ENCODE measurements around the gene OPCML.
"Not testable (repeated sequence)": the region's sequence is repeated elsewhere in the genome, so short reads cannot be mapped to it uniquely, and the experiment has no call there.

The OPCML gene

DNA sequence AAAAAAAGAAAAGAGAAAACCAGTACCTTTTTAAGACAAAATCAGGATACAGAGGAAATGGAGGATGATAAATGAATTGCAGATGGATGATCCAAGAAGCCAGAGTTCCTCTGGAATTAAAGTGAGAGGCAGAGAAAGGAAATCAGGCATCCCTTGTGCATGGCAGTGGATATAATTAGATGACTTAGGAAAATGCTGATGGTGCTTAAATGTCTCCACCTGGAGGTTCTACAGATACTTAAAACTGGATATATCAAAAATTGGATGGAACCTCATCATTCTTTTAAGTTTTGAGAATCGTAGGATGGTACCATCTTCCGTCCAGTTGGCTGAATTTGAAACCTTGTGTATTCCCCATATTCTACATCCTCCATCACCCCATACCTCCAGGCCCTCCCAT is 1121.9 kb downstream of the OPCML start:
- no peaks in the 10 kb centered on the region for H3K27me3 ChIP-seq (ENCODE audit: control insufficient read depth, insufficient read depth, low read length)
- no peak overlapping the region for H3K9ac ChIP-seq (ENCODE audit: low read depth, low read length)
- H3K4me1 ChIP-seq (ENCODE audit: control insufficient read depth, insufficient read depth, low read length): peaks cover 5% of the 10 kb centered on the region
- H3K36me3 ChIP-seq (ENCODE audit: control insufficient read depth, insufficient read depth, low read length): no peaks in the 10 kb centered on the region
- no peaks in the 10 kb centered on the region for H3K9me3 ChIP-seq (ENCODE audit: control insufficient read depth, insufficient read depth, low read length)
- H3K4me3 ChIP-seq (ENCODE audit: low read depth, low read length): no peak overlapping the region

- H3K4me1 ChIP-seq (ENCODE audit: control insufficient read depth, insufficient read depth, low read length): peaks cover 9% of the 10 kb centered on the region
- no peaks in the 10 kb centered on the region for H3K9me3 ChIP-seq (ENCODE audit: control insufficient read depth, insufficient read depth, low read length)
- H3K9ac ChIP-seq (ENCODE audit: low read depth, low read length): no peak overlapping the region
- H3K4me3 ChIP-seq (ENCODE audit: low read depth, low read length): no peak overlapping the region
- no peaks in the 10 kb centered on the region for H3K27me3 ChIP-seq (ENCODE audit: control insufficient read depth, insufficient read depth, low read length)
- no peaks in the 10 kb centered on the region for H3K36me3 ChIP-seq (ENCODE audit: control insufficient read depth, insufficient read depth, low read length)
Observed at GRCh38 chr11:132409573-132410355, 1122.5 kb downstream of the OPCML start.

- no peaks in the 10 kb centered on the region for H3K9me3 ChIP-seq (ENCODE audit: control insufficient read depth, insufficient read depth, low read length)
- no peaks in the 10 kb centered on the region for H3K27me3 ChIP-seq (ENCODE audit: control insufficient read depth, insufficient read depth, low read length)
- no peak overlapping the region for H3K4me3 ChIP-seq (ENCODE audit: low read depth, low read length)
- H3K9ac ChIP-seq (ENCODE audit: low read depth, low read length): no peak overlapping the region
- H3K36me3 ChIP-seq (ENCODE audit: control insufficient read depth, insufficient read depth, low read length): no peaks in the 10 kb centered on the region
- peaks cover 9% of the 10 kb centered on the region for H3K4me1 ChIP-seq (ENCODE audit: control insufficient read depth, insufficient read depth, low read length)
Observed at GRCh38 chr11:132408877-132409276, 1123.4 kb downstream of the OPCML start.

DNA sequence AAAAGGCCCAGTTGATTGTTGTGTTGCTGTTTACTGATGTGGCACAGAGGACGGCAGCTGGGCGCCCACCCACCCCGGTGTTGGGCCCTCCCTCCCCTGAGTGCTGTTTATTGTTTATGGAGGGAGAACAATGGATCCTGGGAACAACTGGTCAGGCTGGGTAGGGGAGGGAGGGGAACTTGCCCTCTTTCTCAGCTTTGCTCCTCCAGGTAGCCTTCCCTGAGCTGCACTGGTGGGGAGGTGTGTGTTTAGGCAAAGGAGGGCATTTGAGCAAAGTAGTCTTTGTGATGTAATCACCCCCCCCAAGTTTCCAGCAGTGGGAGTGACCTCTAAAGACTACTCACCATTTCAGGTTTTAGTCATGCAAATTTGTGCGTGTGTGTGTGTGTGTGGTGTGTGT is 1126.6 kb downstream of the OPCML start:
- Histone ChIP-seq H3K4me3 (ENCODE audit: low read depth, low read length) (no peak overlapping the region), H3K4me1 (ENCODE audit: control insufficient read depth, insufficient read depth, low read length) (peaks cover 12% of the 10 kb centered on the region), H3K9me3 (ENCODE audit: control insufficient read depth, insufficient read depth, low read length) (no peaks in the 10 kb centered on the region), H3K27me3 (ENCODE audit: control insufficient read depth, insufficient read depth, low read length) (no peaks in the 10 kb centered on the region), H3K9ac (ENCODE audit: low read depth, low read length) (no peak overlapping the region), H3K36me3 (ENCODE audit: control insufficient read depth, insufficient read depth, low read length) (no peaks in the 10 kb centered on the region)

GRCh38 chr11:132402071-132402684 is 1130.1 kb downstream of the OPCML start:
- no peaks in the 10 kb centered on the region for H3K9me3 ChIP-seq (ENCODE audit: control insufficient read depth, insufficient read depth, low read length)
- no peak overlapping the region for H3K4me3 ChIP-seq (ENCODE audit: low read depth, low read length)
- no peaks in the 10 kb centered on the region for H3K27me3 ChIP-seq (ENCODE audit: control insufficient read depth, insufficient read depth, low read length)
- no peak overlapping the region for H3K9ac ChIP-seq (ENCODE audit: low read depth, low read length)
- H3K4me1 ChIP-seq (ENCODE audit: control insufficient read depth, insufficient read depth, low read length): peaks cover 12% of the 10 kb centered on the region
- no peaks in the 10 kb centered on the region for H3K36me3 ChIP-seq (ENCODE audit: control insufficient read depth, insufficient read depth, low read length)

- H3K9ac ChIP-seq (ENCODE audit: low read depth, low read length): no peak overlapping the region
- H3K36me3 ChIP-seq (ENCODE audit: control insufficient read depth, insufficient read depth, low read length): no peaks in the 10 kb centered on the region
- no peaks in the 10 kb centered on the region for H3K27me3 ChIP-seq (ENCODE audit: control insufficient read depth, insufficient read depth, low read length)
- H3K4me3 ChIP-seq (ENCODE audit: low read depth, low read length): no peak overlapping the region
- peaks cover under 1% of the 10 kb centered on the region for H3K4me1 ChIP-seq (ENCODE audit: control insufficient read depth, insufficient read depth, low read length)
- no peaks in the 10 kb centered on the region for H3K9me3 ChIP-seq (ENCODE audit: control insufficient read depth, insufficient read depth, low read length)
Observed at GRCh38 chr11:132396318-132396717, 1136.0 kb downstream of the OPCML start.

GRCh38 chr11:132395434-132395833 is 1136.9 kb downstream of the OPCML start:
- Histone ChIP-seq H3K36me3 (ENCODE audit: control insufficient read depth, insufficient read depth, low read length) (no peaks in the 10 kb centered on the region), H3K9me3 (ENCODE audit: control insufficient read depth, insufficient read depth, low read length) (no peaks in the 10 kb centered on the region), H3K4me3 (ENCODE audit: low read depth, low read length) (no peak overlapping the region), H3K27me3 (ENCODE audit: control insufficient read depth, insufficient read depth, low read length) (no peaks in the 10 kb centered on the region), H3K4me1 (ENCODE audit: control insufficient read depth, insufficient read depth, low read length) (no peaks in the 10 kb centered on the region), H3K9ac (ENCODE audit: low read depth, low read length) (no peak overlapping the region)

DNA sequence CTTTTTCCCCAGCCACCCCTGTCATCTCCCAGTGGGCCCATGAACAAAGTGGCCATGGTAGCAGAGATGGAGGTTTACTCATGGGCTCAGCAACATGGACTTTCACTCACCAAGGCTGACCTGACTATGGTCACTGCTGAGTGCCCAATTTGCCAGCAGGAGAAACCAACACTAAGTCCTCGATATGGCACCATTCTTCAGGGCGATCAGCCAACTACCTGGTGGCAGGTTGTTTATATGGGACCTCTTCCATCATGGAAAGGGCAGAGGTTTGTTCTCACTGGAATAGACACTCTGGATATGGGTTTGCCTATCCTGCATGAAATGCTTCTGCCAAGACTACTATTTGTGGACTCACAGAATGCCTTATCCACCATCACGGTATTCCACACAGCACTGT is 1152.8 kb downstream of the OPCML start:
- Histone ChIP-seq H3K9ac (ENCODE audit: low read depth, low read length) (no peak overlapping the region), H3K36me3 (ENCODE audit: control insufficient read depth, insufficient read depth, low read length) (no peaks in the 10 kb centered on the region), H3K4me3 (ENCODE audit: low read depth, low read length) (no peak overlapping the region), H3K27me3 (ENCODE audit: control insufficient read depth, insufficient read depth, low read length) (no peaks in the 10 kb centered on the region), H3K9me3 (ENCODE audit: control insufficient read depth, insufficient read depth, low read length) (no peaks in the 10 kb centered on the region), H3K4me1 (ENCODE audit: control insufficient read depth, insufficient read depth, low read length) (no peaks in the 10 kb centered on the region)

DNA sequence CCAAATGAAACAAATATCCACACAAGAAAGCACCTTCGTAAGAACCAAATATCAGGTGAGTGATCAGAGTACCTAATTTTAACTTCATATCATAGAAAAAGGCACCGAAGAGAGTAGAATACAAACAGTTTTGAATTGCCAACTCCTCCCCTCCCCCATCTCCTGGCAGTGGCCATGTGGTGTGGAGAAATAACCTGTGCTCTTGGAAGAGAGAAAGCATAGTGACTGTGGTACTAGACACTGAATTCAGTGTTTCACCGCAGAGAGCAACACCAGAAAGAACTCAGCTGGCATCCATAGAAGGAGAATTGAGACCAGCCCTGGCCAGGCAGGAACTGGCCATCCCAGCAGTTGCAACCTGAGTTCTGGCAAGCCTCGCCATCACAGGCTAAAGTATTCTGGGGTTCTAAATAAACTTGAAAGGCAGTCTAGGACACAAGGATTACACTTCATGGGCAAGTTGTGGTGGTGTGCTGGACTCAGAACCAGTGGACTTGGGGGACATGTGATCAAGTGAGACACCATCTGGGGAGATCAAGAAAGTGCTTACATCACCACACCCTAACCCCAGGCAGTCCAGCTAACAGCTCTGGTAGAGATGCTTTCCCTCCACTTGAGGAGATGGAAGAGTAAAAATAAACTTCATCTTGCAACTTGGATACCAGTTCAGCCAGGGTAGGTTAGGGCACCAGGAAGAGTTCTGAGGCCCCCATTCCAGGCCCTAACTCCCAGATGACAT is 1158.7 kb downstream of the OPCML start:
- H3K9me3 ChIP-seq (ENCODE audit: control insufficient read depth, insufficient read depth, low read length): no peaks in the 10 kb centered on the region

GRCh38 chr11:132370114-132370513 is 1162.2 kb downstream of the OPCML start:
- not testable (repeated sequence) for H3K4me3 ChIP-seq (ENCODE audit: low read depth, low read length); H3K9ac ChIP-seq (ENCODE audit: low read depth, low read length); H3K27me3 ChIP-seq (ENCODE audit: control insufficient read depth, insufficient read depth, low read length); H3K36me3 ChIP-seq (ENCODE audit: control insufficient read depth, insufficient read depth, low read length); H3K4me1 ChIP-seq (ENCODE audit: control insufficient read depth, insufficient read depth, low read length); H3K9me3 ChIP-seq (ENCODE audit: control insufficient read depth, insufficient read depth, low read length)

More for the DNA sequence above, 1158.7 kb downstream of the OPCML start:
- Histone ChIP-seq H3K9ac (ENCODE audit: low read depth, low read length) (no peak overlapping the region), H3K36me3 (ENCODE audit: control insufficient read depth, insufficient read depth, low read length) (no peaks in the 10 kb centered on the region), H3K4me1 (ENCODE audit: control insufficient read depth, insufficient read depth, low read length) (no peaks in the 10 kb centered on the region), H3K4me3 (ENCODE audit: low read depth, low read length) (no peak overlapping the region), H3K27me3 (ENCODE audit: control insufficient read depth, insufficient read depth, low read length) (no peaks in the 10 kb centered on the region)

GRCh38 chr11:132367293-132367692 is 1165.0 kb downstream of the OPCML start:
- Histone ChIP-seq H3K36me3 (ENCODE audit: control insufficient read depth, insufficient read depth, low read length) (no peaks in the 10 kb centered on the region), H3K9ac (ENCODE audit: low read depth, low read length) (no peak overlapping the region), H3K4me3 (ENCODE audit: low read depth, low read length) (no peak overlapping the region)

GRCh38 chr11:132365650-132366049 is 1166.7 kb downstream of the OPCML start:
- no peak overlapping the region for H3K9ac ChIP-seq (ENCODE audit: low read depth, low read length)
- no peaks in the 10 kb centered on the region for H3K27me3 ChIP-seq (ENCODE audit: control insufficient read depth, insufficient read depth, low read length)
- H3K9me3 ChIP-seq (ENCODE audit: control insufficient read depth, insufficient read depth, low read length): no peaks in the 10 kb centered on the region
- H3K36me3 ChIP-seq (ENCODE audit: control insufficient read depth, insufficient read depth, low read length): no peaks in the 10 kb centered on the region
- no peak overlapping the region for H3K4me3 ChIP-seq (ENCODE audit: low read depth, low read length)
- H3K4me1 ChIP-seq (ENCODE audit: control insufficient read depth, insufficient read depth, low read length): no peaks in the 10 kb centered on the region

More at GRCh38 chr11:132367293-132367692, 1165.0 kb downstream of the OPCML start:
- no peaks in the 10 kb centered on the region for H3K27me3 ChIP-seq (ENCODE audit: control insufficient read depth, insufficient read depth, low read length)
- H3K9me3 ChIP-seq (ENCODE audit: control insufficient read depth, insufficient read depth, low read length): no peaks in the 10 kb centered on the region
- H3K4me1 ChIP-seq (ENCODE audit: control insufficient read depth, insufficient read depth, low read length): no peaks in the 10 kb centered on the region
